ENCODE data around the gene SLC17A9.

The SLC17A9 gene

DNA sequence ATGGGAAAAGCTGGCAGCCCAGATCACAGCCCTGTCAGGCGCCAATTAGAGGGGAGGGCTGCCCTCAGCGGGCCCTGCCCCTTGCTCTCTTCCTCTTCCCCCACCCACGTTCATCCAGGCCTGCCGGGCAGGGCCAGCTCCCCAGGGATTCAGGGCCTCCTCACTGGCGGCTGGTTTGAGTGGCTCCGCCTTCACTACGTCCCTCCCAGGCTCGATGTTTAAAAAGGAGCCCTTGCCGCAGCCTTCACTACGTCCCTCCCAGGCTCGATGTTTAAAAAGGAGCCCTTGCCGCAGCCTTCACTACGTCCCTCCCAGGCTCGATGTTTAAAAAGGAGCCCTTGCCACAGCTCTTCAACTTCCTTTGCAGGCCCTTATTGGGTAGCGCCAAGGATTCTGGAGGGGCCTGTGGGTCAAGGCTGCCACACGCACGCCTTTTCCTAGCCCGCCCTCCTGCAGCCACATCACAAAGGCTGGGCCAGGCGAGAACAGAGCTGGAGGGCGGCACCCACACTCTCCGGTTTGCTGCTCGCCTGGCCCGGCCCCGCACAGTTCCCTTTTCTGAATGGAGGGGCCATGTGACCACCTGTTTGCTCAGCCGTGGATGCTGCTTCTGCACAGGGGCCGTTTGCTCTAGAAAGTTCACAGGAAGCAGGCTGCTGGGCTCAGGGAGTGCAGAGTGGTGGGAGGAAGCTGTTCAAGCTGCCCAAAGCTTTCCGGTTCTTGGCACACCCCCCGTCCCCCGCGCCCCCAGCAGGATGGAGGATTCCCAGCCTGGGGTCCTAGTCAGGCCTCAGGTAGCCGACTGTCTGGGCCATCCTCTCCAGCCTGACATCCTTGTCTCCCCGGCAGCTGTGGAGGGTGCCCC is 1.6 kb downstream of the SLC17A9 start:
- WGBS, result 19% methylated on average over 32 of the region's 32 CpGs
- H3K4me2 ChIP-seq (ENCODE audit: low read length, poor library complexity, severe bottlenecking), result peak overlapping the region; percentile 42
- peak overlapping the region; percentile 76 for H3K9ac ChIP-seq (ENCODE audit: low read length)
- peak overlapping the region; percentile 46 for H2AFZ ChIP-seq (ENCODE audit: low read depth, low read length)
- peak overlapping the region; percentile 68 for H2BK15ac ChIP-seq (ENCODE audit: low read depth, poor library complexity, severe bottlenecking)
- peaks cover 6% of the 10 kb centered on the region for H3K9me3 ChIP-seq (ENCODE audit: control insufficient read depth, low read length)
- H3K36me3 ChIP-seq (ENCODE audit: control insufficient read depth in 1 of 2, insufficient read depth in 2 of 2, low read depth in 1 of 2, low read length in 2 of 2), result peaks cover 23 to 35% of the 10 kb centered on the region in 2 experiments
- peak overlapping the region in 1 of 2 experiments; percentile 89 for H2BK12ac ChIP-seq (ENCODE audit: low read length in 2 of 2)
- peak overlapping the region in 1 of 2 experiments; percentile 66 for H3K4me3 ChIP-seq (ENCODE audit: insufficient read depth in 1 of 2, low read depth in 1 of 2, low read length in 2 of 2)
- peak overlapping the region; percentile 63 to 95 for H3K18ac ChIP-seq (ENCODE audit: low read depth in 1 of 2, low read length in 2 of 2)
- no peaks in the 10 kb centered on the region for H3K27me3 ChIP-seq (ENCODE audit: control insufficient read depth in 1 of 2, insufficient read depth in 1 of 2, low read length in 2 of 2)
- H3K14ac ChIP-seq (ENCODE audit: low read length in 2 of 2), result peak overlapping the region in 1 of 2 experiments; percentile 94
- H4K8ac ChIP-seq (ENCODE audit: low read length), result peak overlapping the region; percentile 92
- H3K4me1 ChIP-seq (ENCODE audit: control insufficient read depth, insufficient read depth, low read depth, low read length), result peaks cover 23% of the 10 kb centered on the region
- peak overlapping the region; percentile 97 for H4K91ac ChIP-seq (ENCODE audit: low read length)
- no peak overlapping the region for H2AK5ac ChIP-seq (ENCODE audit: low read length, severe bottlenecking)
- DNase-seq, result peak; percentile 88
- peak overlapping the region; percentile 19 to 90 for H3K4ac ChIP-seq (ENCODE audit: low read depth in 1 of 2, low read length in 2 of 2)
- no peak overlapping the region for H2BK5ac ChIP-seq (ENCODE audit: low read depth, low read length, poor library complexity, severe bottlenecking)
- no peak overlapping the region for H3K23ac ChIP-seq (ENCODE audit: low read length in 2 of 2)
- peak overlapping the region; percentile 27 for H3K27ac ChIP-seq (ENCODE audit: low read length, poor library complexity, severe bottlenecking)
- H3K79me1 ChIP-seq (replicated peaks; ENCODE audit: low read length, poor library complexity, severe bottlenecking), result peaks cover 11% of the 10 kb centered on the region
- H2BK120ac ChIP-seq (ENCODE audit: low read depth, low read length), result no peak overlapping the region

DNA sequence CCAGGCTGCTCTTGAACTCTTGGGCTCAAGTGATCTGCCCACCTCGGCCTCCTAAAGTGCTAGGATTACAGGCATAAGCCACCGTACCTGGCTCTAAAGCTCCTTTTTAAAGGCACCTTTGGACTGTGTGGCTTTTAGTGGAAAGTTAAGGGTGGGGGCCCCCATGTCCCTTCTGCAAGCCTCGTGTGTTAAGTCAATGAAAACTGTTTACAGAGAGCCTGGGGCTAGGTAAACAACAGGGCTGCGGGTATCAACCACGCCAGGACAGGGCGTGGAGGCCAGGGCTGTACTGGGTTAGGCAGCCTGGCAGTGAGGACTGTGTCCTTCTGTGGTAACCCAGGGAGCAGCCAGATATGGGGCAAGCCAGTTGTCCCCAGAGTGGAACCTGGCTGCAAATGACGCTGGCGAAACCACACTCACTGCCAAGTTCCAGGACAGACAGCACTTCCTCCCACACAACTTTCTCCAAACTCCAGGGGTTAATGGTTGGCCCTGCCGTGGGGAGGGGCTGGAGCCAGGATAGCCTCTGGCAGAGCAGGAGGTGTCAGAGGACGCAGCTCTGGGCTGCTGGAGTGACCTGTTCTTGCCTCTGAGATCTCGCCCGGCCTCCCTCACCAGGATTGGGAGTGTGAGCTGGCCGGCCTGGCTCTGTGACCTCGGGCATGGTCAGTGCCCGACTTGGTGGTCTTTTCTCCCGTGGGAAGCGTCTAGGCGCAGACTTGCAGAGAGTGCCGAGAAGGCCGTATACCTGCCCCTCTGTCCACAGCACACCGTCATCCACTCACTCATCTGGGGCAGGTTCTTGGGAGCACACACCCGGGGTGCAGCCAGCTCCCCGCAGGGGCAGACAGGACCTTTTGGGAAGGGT is 3.2 kb downstream of the SLC17A9 start:
- no peak overlapping the region for H3K4me2 ChIP-seq (ENCODE audit: low read length, poor library complexity, severe bottlenecking)

DNA sequence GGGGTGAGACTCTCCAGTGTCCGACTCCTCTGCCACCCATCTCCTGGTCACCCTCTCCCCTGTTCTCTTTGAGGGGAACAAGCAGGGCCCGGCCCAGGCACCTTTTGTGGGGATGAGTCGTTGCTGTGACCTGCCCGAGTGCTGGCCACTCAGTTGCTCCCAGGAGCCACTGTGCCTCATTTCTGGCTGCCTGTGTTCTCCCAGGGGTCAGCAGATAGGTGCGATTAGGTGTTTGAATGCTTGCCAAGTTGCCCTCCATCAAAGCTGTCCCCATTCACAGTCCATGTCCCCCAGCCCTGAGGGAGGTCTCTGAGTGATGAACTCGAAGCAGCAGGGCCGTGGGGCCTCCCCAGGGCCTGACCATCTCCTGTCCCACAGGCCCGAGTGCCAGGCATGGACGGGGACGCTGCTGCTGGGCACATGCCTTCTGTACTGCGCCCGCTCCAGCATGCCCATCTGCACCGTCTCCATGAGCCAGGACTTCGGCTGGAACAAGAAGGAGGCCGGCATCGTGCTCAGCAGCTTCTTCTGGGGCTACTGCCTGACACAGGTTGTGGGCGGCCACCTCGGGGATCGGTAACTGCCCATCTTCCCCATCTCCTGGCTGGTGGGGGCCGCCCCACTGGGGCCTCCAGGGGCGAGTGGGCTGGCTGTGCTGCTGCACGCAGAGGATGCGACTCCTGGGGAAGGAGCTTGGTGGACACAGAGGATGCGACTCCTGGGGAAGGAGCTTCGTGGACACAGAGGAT is 4.1 kb downstream of the SLC17A9 start:
- no peak overlapping the region for H2BK12ac ChIP-seq (ENCODE audit: low read length in 2 of 2)
- no peak overlapping the region for H3K27ac ChIP-seq (ENCODE audit: low read length, poor library complexity, severe bottlenecking)
- H3K9me3 ChIP-seq (ENCODE audit: control insufficient read depth, low read length), result no peaks in the 10 kb centered on the region
- no peak for DNase-seq
- no peak overlapping the region for H3K9ac ChIP-seq (ENCODE audit: low read length)
- H2AK5ac ChIP-seq (ENCODE audit: low read length, severe bottlenecking), result no peak overlapping the region
- no peak overlapping the region for H4K91ac ChIP-seq (ENCODE audit: low read length)
- no peak overlapping the region for H2BK5ac ChIP-seq (ENCODE audit: low read depth, low read length, poor library complexity, severe bottlenecking)
- peak overlapping the region in 1 of 2 experiments; percentile 15 for H3K18ac ChIP-seq (ENCODE audit: low read depth in 1 of 2, low read length in 2 of 2)
- H3K4me3 ChIP-seq (ENCODE audit: insufficient read depth in 1 of 2, low read depth in 1 of 2, low read length in 2 of 2), result no peak overlapping the region
- no peak overlapping the region for H3K23ac ChIP-seq (ENCODE audit: low read length in 2 of 2)
- H3K27me3 ChIP-seq (ENCODE audit: control insufficient read depth in 1 of 2, insufficient read depth in 1 of 2, low read length in 2 of 2), result peaks cover 0 to 3% of the 10 kb centered on the region in 2 experiments
- WGBS, result 89% methylated on average over 25 of the region's 25 CpGs
- no peak overlapping the region for H3K4me2 ChIP-seq (ENCODE audit: low read length, poor library complexity, severe bottlenecking)
- H3K14ac ChIP-seq (ENCODE audit: low read length in 2 of 2), result peak overlapping the region in 1 of 2 experiments; percentile 41
- no peak overlapping the region for H2BK120ac ChIP-seq (ENCODE audit: low read depth, low read length)
- no peak overlapping the region for H2AFZ ChIP-seq (ENCODE audit: low read depth, low read length)
- H4K8ac ChIP-seq (ENCODE audit: low read length), result no peak overlapping the region
- no peak overlapping the region for H2BK15ac ChIP-seq (ENCODE audit: low read depth, poor library complexity, severe bottlenecking)
- peaks cover 4% of the 10 kb centered on the region for H3K79me1 ChIP-seq (replicated peaks; ENCODE audit: low read length, poor library complexity, severe bottlenecking)
- H3K36me3 ChIP-seq (ENCODE audit: control insufficient read depth in 1 of 2, insufficient read depth in 2 of 2, low read depth in 1 of 2, low read length in 2 of 2), result peaks cover 4 to 16% of the 10 kb centered on the region in 2 experiments
- peaks cover 25% of the 10 kb centered on the region for H3K4me1 ChIP-seq (ENCODE audit: control insufficient read depth, insufficient read depth, low read depth, low read length)
- no peak overlapping the region for H3K4ac ChIP-seq (ENCODE audit: low read depth in 1 of 2, low read length in 2 of 2)

More for the DNA sequence above, 3.2 kb downstream of the SLC17A9 start:
- Histone ChIP-seq H3K4me3 (ENCODE audit: insufficient read depth in 1 of 2, low read depth in 1 of 2, low read length in 2 of 2) (no peak overlapping the region), H3K9me3 (ENCODE audit: control insufficient read depth, low read length) (no peaks in the 10 kb centered on the region), H3K9ac (ENCODE audit: low read length) (no peak overlapping the region), H2BK5ac (ENCODE audit: low read depth, low read length, poor library complexity, severe bottlenecking) (no peak overlapping the region), H4K8ac (ENCODE audit: low read length) (peak overlapping the region; percentile 32), H3K27ac (ENCODE audit: low read length, poor library complexity, severe bottlenecking) (no peak overlapping the region), H3K4ac (ENCODE audit: low read depth in 1 of 2, low read length in 2 of 2) (peak overlapping the region; percentile 55 to 76), H3K18ac (ENCODE audit: low read depth in 1 of 2, low read length in 2 of 2) (peak overlapping the region in 1 of 2 experiments; percentile 69), H4K91ac (ENCODE audit: low read length) (peak overlapping the region; percentile 6), H2BK12ac (ENCODE audit: low read length in 2 of 2) (no peak overlapping the region), H3K79me1 (replicated peaks; ENCODE audit: low read length, poor library complexity, severe bottlenecking) (peaks cover 5% of the 10 kb centered on the region), H2BK120ac (ENCODE audit: low read depth, low read length) (no peak overlapping the region), H3K14ac (ENCODE audit: low read length in 2 of 2) (peak overlapping the region in 1 of 2 experiments; percentile 44), H2AK5ac (ENCODE audit: low read length, severe bottlenecking) (no peak overlapping the region), H3K36me3 (ENCODE audit: control insufficient read depth in 1 of 2, insufficient read depth in 2 of 2, low read depth in 1 of 2, low read length in 2 of 2) (peaks cover 8 to 22% of the 10 kb centered on the region in 2 experiments), H3K4me1 (ENCODE audit: control insufficient read depth, insufficient read depth, low read depth, low read length) (peaks cover 25% of the 10 kb centered on the region), H2BK15ac (ENCODE audit: low read depth, poor library complexity, severe bottlenecking) (no peak overlapping the region), H3K23ac (ENCODE audit: low read length in 2 of 2) (no peak overlapping the region), H2AFZ (ENCODE audit: low read depth, low read length) (no peak overlapping the region), H3K27me3 (ENCODE audit: control insufficient read depth in 1 of 2, insufficient read depth in 1 of 2, low read length in 2 of 2) (peaks cover 0 to 3% of the 10 kb centered on the region in 2 experiments)
- DNase-seq, result peak; percentile 57
- 72% methylated on average over 20 of the region's 23 CpGs for WGBS
